Fibroblast of skin of scalp (primary cell): ENCODE measurements around the gene CYTH2.
A peak's percentile ranks its signal among the peaks of the same experiment; 100 is the strongest.
"Not testable (repeated sequence)": the region's sequence is repeated elsewhere in the genome, so short reads cannot be mapped to it uniquely, and the experiment has no call there.

Experiments
- DNase-seq: peaks from one replicate; pipeline ENCODE4 v3.0.0-alpha.2; 2013

Gene CYTH2

DNA sequence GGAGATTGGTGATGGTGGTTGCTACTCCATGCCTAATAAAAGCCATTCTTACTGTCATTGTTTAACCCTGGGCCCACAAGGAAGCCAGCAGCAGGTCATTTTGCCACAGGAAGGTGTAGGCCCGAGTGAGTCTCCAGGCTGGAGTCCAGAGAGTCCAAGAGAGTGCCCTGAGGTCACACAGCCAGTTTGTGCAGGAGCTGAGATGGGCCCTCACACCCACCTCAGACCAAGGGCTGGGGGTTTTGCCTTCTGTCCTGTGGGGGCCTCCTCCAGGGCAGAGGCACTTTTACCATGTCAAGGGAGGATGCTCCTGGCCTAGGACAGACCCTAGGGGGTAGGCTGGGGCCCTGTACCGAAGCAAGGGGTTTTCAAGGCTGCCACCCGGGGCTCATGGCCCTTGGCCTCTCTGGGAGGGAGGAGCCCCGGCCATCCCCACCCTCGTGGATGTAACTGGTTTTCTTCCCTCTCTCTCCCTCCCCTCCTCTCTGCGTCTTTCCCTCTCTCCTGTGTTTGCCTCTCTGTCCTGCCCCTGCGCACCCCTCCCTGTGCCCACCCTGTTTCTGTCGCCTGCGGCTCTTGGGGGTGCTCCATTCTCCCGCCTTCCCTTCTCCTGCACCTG, 8.0 kb downstream of the CYTH2 start:
- no peak for DNase-seq

DNA sequence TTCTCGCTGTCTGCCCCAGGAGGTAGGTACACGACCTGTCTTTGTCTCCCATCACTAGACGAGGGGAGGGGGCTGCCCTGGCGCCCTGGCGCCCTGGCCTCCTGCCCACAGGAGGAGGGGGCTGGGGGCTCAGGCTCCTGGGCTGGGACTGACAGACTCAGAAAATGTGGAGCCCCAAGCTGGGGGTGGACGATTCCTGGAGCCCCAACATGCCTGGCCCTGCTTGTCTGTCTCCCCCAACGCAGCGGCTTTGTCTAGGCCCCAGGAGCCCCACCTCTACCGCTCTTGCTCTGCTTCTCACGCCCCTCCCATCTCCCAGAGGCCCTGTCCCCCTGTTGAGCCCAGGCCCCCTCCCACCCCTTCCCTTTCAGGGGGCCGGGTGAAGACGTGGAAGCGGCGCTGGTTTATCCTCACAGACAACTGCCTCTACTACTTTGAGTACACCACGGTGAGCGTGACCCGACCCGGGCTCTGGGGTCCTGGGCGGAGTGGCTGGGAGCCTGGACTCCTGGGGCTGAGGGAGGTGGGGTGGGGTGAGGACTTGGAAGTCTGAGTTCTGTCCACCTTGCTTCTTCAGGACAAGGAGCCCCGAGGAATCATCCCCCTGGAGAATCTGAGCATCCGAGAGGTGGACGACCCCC, 8.6 kb downstream of the CYTH2 start:
- no peak for DNase-seq

DNA sequence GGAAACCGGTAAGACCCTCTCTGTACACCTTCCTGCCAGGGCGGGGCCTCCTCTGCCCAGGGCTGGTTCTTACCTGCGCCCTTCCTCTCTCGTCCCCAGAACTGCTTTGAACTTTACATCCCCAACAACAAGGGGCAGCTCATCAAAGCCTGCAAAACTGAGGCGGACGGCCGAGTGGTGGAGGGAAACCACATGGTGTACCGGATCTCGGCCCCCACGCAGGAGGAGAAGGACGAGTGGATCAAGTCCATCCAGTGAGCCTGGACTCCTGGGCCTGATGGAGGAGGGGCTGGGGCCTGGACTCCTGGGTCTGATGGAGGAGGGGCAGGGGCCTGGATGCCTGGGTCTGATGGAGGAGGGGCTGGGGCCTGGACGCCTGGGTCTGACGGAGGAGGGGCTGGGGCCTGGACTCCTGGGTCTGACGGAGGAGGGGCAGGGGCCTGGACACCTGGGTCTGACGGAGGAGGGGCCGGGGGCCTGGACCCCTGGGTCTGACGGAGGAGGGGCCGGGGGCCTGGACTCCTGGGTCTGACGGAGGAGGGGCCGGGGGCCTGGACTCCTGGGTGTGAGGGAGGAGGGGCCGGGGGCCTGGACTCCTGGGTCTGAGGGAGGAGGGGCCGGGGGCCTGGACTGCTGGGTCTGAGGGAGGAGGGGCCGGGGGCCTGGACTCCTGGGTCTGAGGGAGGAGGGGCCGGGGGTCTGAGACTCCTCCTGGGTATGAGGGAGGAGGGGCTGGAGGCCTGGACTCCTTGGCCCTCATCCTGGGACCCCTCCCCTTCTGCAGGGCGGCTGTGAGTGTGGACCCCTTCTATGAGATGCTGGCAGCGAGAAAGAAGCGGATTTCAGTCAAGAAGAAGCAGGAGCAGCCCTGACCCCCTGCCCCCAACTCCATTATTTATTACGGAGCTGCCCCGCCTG, 9.4 kb downstream of the CYTH2 start:
- no peak for DNase-seq

GRCh38 chr19:48479686-48480085, 10.5 kb downstream of the CYTH2 start:
- DNase-seq: no peak

GRCh38 chr19:48480183-48480557, 11.0 kb downstream of the CYTH2 start:
- DNase-seq: peak; percentile 41

- DNase-seq: peak; percentile 54
Measured at GRCh38 chr19:48480558-48481500, 11.7 kb downstream of the CYTH2 start.

GRCh38 chr19:48481846-48482639, 12.9 kb downstream of the CYTH2 start:
- DNase-seq: peak; percentile 68

DNA sequence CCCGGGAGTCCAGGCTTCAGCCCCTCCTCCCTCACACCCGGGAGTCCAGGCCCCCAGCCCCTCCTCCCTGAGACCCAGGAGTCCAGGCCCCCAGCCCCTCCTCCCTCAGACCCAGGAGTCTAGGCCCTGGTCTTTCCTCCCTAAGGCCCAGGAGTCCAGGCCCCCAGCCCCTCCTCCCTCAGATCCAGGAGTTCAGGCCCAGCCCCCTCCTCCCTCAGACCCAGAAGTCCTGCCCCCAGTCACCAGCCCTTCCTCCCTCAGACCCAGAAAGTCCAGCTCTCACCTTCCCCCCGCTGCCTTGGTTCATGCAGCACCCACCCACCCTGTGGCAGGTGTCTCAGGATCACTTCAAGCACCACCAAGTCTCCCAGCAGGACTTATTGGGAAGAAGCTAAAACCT, 14.1 kb downstream of the CYTH2 start:
- DNase-seq: no peak

GRCh38 chr19:48484247-48484893, 15.2 kb downstream of the CYTH2 start:
- DNase-seq: no peak

- no peak for DNase-seq
Measured at GRCh38 chr19:48484931-48485612, 15.9 kb downstream of the CYTH2 start.

DNA sequence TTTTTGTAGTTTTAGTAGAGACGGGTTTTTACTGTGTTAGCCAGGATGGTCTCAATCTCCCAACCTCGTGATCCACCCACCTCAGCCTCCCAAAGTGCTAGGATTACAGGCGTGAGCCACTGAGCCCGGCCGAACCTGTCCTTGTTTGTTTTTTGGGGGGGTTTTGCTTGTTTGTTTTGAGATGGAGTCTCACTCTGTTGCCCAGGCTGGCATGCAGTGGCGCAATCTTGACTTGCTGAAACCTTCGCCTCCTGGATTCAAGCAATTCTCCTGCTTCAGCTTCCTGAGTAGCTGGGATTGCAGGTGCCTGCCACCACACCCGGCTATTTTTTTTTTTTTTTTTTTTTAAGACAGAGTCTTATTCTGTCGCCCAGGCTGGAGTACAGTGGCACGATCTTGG, 17.5 kb downstream of the CYTH2 start:
- DNase-seq: not testable (repeated sequence)

GRCh38 chr19:48487544-48487943, 18.4 kb downstream of the CYTH2 start:
- DNase-seq: no peak

DNA sequence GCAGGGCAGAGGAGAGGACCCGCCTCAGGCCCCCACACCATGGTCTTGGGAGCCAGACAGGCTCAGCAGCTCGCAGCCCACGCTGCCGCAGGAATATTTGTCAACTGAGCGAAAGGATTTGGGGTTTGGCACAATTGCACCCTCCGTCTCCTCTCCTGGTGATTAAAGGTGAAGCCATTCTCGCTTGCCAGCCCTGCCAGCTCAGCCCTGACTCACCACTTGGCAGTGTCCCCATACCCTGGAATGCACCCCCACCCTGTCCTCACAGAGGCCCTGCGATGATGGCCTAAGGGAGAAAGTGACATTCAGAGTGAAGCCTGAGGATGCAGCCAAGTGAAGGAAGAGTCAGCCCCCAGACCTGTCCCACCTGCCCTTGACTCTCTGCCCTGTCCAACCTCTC, 18.8 kb downstream of the CYTH2 start:
- peak; percentile 84 for DNase-seq

- DNase-seq: not testable (repeated sequence)
Measured at GRCh38 chr19:48488478-48488877, 19.3 kb downstream of the CYTH2 start.

DNA sequence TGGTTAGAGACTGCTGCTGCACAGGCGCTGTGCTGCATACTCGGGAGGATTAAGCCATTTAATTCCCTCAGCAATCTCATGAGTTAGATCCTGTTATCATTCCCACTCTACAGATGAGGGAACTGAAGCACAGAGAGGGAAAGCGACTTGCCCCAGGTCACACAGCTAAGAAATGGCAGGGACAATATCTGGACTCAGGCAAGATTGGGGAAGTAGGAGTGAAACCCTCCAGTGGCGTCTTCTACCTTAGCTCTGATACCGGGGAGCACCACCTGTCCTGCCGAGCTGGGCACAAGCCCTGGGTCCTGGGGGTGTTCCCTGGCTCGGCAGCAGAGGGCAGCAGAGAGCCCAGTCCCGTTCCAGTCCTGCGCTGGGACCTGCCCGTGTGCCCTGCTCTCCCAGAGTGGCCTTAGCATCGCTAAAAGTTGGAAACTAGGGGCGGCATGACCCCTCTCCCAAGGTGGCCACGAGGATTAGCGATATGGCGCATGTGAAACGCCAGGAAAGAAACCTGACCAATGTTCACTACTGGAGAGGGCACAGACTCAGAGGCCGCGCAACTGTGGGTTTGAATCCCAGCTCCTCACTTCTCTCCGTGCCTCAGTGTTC, 20.5 kb downstream of the CYTH2 start:
- peak; percentile 61 for DNase-seq

DNA sequence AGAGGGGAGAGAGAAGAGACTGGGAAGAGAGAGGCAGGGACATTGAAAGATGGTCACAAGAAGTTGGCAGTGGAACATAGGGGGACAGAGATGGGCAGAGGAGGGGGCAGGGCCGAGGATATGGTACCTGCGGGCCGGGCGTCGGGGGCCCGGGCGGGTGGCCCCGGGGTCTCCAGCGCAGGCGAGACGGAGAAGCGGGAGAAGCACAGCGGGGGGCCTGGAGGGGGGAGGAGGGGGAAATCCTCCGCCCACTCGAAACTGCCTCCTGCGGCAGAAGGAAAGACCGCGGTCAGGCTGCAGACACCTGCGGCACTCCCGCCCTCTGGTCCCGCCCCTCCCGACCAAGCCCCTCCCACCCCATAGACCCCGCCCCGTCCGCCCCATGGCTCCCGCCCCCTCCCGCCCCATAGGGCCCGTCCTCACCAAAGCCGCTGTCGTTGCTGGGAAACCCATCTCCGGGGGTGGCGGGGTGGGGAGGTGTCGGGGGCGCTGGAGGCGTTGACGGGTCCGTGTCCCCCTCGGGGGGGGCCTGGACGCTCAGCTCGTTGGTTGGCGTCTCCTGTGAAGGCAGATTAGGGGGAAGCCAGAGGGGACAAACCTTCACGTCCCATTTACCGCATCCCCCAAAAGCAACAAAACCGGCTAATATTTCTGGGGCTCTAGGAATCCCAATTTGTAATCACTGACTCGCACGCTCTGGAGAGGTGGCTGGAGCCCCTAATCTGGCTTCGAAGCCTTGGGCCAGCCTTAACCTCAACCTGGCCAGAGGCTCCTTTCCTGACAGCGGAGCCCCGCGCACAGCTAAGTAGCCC, 22.0 kb downstream of the CYTH2 start:
- DNase-seq: peak; percentile 23

DNA sequence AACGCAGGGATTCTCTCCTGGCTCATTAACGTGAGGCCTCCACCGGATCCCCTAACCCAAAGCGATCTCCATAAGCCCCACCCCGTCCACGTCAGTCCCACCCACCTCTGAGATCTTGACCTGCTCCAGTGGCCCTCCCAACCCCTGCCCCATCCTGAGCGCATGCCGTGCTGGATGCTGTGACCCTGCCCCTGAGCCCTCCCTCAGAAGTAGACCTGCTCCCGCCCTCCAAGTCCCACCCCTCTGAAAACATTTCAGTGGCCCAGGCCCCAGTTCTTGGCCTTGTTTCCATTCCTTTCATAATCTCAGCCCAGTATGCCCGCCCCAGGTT, 22.6 kb downstream of the CYTH2 start:
- no peak for DNase-seq

GRCh38 chr19:48492925-48493717, 24.0 kb downstream of the CYTH2 start:
- peak; percentile 98 for DNase-seq
